22Rv1 (cell line): ENCODE data around the gene CMSS1.

Experiments
- H3K27ac ChIP-seq: fragments of 450-650 bp; 2 replicates; pipeline ENCODE4 v1.5.1; 2017
- CTCF ChIP-seq: fragments of 450-650 bp; IDR thresholded peaks from 2 replicates; pipeline ENCODE4 v1.5.1; 2017; ENCODE audit warnings: mild to moderate bottlenecking
- ZFX ChIP-seq: fragments of 450-650 bp; IDR thresholded peaks from 2 replicates; pipeline ENCODE4 v1.6.1; 2017; ENCODE audit warnings: antibody characterized with exemption, borderline replicate concordance

The CMSS1 gene

GRCh38 chr3:99861216-99861615, 43.6 kb downstream of the CMSS1 start:
- no peak overlapping the region for H3K27ac ChIP-seq
- TF ChIP-seq CTCF, result no peak
- no peak for TF ChIP-seq ZFX

GRCh38 chr3:99862208-99862607, 44.5 kb downstream of the CMSS1 start:
- TF ChIP-seq CTCF, result no peak
- no peak for TF ChIP-seq ZFX
- H3K27ac ChIP-seq, result no peak overlapping the region

- no peak overlapping the region for H3K27ac ChIP-seq
- TF ChIP-seq ZFX (no peak), CTCF (no peak)
These were observed 45.3 kb downstream of the CMSS1 start for GRCh38 chr3:99863002-99863401.

GRCh38 chr3:99863588-99863987, 45.9 kb downstream of the CMSS1 start:
- no peak for TF ChIP-seq ZFX
- no peak for TF ChIP-seq CTCF
- no peak overlapping the region for H3K27ac ChIP-seq

- no peak overlapping the region for H3K27ac ChIP-seq
- no peak for TF ChIP-seq CTCF
- TF ChIP-seq ZFX, result no peak
These were observed 46.6 kb downstream of the CMSS1 start for GRCh38 chr3:99864289-99864688.

- TF ChIP-seq ZFX, result no peak
- TF ChIP-seq CTCF, result no peak
- H3K27ac ChIP-seq, result no peak overlapping the region
These were observed 47.7 kb downstream of the CMSS1 start for GRCh38 chr3:99865321-99865720.

- H3K27ac ChIP-seq, result no peak overlapping the region
These were observed 48.6 kb downstream of the CMSS1 start for GRCh38 chr3:99866261-99866761.

More at GRCh38 chr3:99866261-99866761, 48.6 kb downstream of the CMSS1 start:
- TF ChIP-seq ZFX, result no peak
- TF ChIP-seq CTCF, result no peak
